H9 (cell line): ENCODE data around the gene MRPL43. TPM values are rescaled to one million over a fixed set of nuclear protein-coding genes. Genes with fewer than 3 reads are reported as not detected.

ENCODE experiments used
- DNase-seq: peaks from one replicate; pipeline ENCODE4 v3.0.0-alpha.2; 2017
- H2AFZ ChIP-seq: one replicate; pipeline ENCODE4 v1.6.1; 2013; ENCODE audit warnings: mild to moderate bottlenecking, low read length, control low read depth, moderate library complexity
- H2AK5ac ChIP-seq: 2 replicates; pipeline ENCODE4 v1.6.1; 2013; ENCODE audit warnings: low read length, control low read depth, mixed read lengths; ENCODE audit not compliant: insufficient read length
- H2BK120ac ChIP-seq: one replicate; pipeline ENCODE4 v1.6.1; 2013; ENCODE audit warnings: low read depth, mild to moderate bottlenecking, low read length, control low read depth, inconsistent platforms; ENCODE audit not compliant: poor library complexity, severe bottlenecking
- H2BK12ac ChIP-seq: 2 replicates; pipeline ENCODE4 v1.6.1; 2013; ENCODE audit warnings: low read length, control low read depth, mixed read lengths, low read depth; ENCODE audit not compliant: insufficient read length
- H2BK15ac ChIP-seq: 2 replicates; pipeline ENCODE4 v1.6.1; 2013; ENCODE audit warnings: low read depth, low read length, control low read depth
- H2BK20ac ChIP-seq: one replicate; pipeline ENCODE4 v1.6.1; 2013; ENCODE audit warnings: low read depth, mild to moderate bottlenecking, low read length, control low read depth, inconsistent platforms; ENCODE audit not compliant: poor library complexity, severe bottlenecking
- H2BK5ac ChIP-seq: 2 replicates; pipeline ENCODE4 v1.6.1; 2013; ENCODE audit warnings: low read length, control low read depth, mixed read lengths; ENCODE audit not compliant: insufficient read length
- H3K14ac ChIP-seq: 2 replicates; pipeline ENCODE4 v1.6.1; 2013; ENCODE audit warnings: low read length, control low read depth; ENCODE audit not compliant: insufficient read depth
- H3K18ac ChIP-seq: 2 replicates; pipeline ENCODE4 v1.6.1; 2013; ENCODE audit warnings: low read depth, mild to moderate bottlenecking, mixed read lengths, low read length, control low read depth; ENCODE audit not compliant: insufficient read length
- H3K23ac ChIP-seq: 2 replicates; pipeline ENCODE4 v1.6.1; 2013; ENCODE audit warnings: low read length, control low read depth, mixed read lengths, low read depth; ENCODE audit not compliant: insufficient read length
- H3K23me2 ChIP-seq: 2 replicates; pipeline ENCODE4 v1.6.1; 2013; ENCODE audit warnings: low read depth, mild to moderate bottlenecking, mixed read lengths, low read length, control low read depth; ENCODE audit not compliant: insufficient read length, poor library complexity, severe bottlenecking
- H3K27ac ChIP-seq: 2 replicates; pipeline ENCODE4 v1.5.1; 2013; ENCODE audit warnings: low read length, control low read depth, mixed read lengths, low read depth; ENCODE audit not compliant: insufficient read length
- H3K27me3 ChIP-seq: 2 replicates; pipeline ENCODE4 v1.6.1; 2013; ENCODE audit warnings: low read length, control low read depth, inconsistent platforms; ENCODE audit not compliant: insufficient read depth
- H3K4ac ChIP-seq: 2 replicates; pipeline ENCODE4 v1.6.1; 2013; ENCODE audit warnings: low read depth, mild to moderate bottlenecking, control low read depth, inconsistent platforms, low read length, moderate library complexity
- H3K4me1 ChIP-seq: 2 replicates; pipeline ENCODE4 v1.6.1; 2013; ENCODE audit warnings: low read length, control low read depth, inconsistent platforms; ENCODE audit not compliant: insufficient read depth
- H3K4me2 ChIP-seq: 2 replicates; pipeline ENCODE4 v1.6.1; 2013; ENCODE audit warnings: low read length, control low read depth, mixed read lengths; ENCODE audit not compliant: insufficient read length, insufficient read depth
- H3K56ac ChIP-seq: 2 replicates; pipeline ENCODE4 v1.6.1; 2013; ENCODE audit warnings: low read depth, mild to moderate bottlenecking, mixed read lengths, low read length, control low read depth; ENCODE audit not compliant: insufficient read length
- H3K79me1 ChIP-seq: 2 replicates; pipeline ENCODE4 v1.6.1; 2013; ENCODE audit warnings: low read depth, mild to moderate bottlenecking, moderate library complexity, low read length, control low read depth, inconsistent platforms; ENCODE audit not compliant: insufficient read depth, poor library complexity, severe bottlenecking
- H3K79me2 ChIP-seq: 2 replicates; pipeline ENCODE4 v1.6.1; 2013; ENCODE audit warnings: low read length, control low read depth, inconsistent platforms; ENCODE audit not compliant: insufficient read depth
- H3K9ac ChIP-seq: 2 replicates; pipeline ENCODE4 v1.6.1; 2013; ENCODE audit warnings: low read length, control low read depth, mixed read lengths; ENCODE audit not compliant: insufficient read length; ENCODE audit errors: extremely low read depth
- H3K9me3 ChIP-seq: one replicate; pipeline ENCODE4 v1.6.1; 2013; ENCODE audit warnings: low read depth, low read length, inconsistent platforms; ENCODE audit not compliant: control insufficient read depth
- H3T11ph ChIP-seq: one replicate; pipeline ENCODE4 v1.6.1; 2013; ENCODE audit warnings: mild to moderate bottlenecking, low read length, control low read depth, inconsistent platforms
- H4K20me1 ChIP-seq: one replicate; pipeline ENCODE4 v1.6.1; 2013; ENCODE audit not compliant: control insufficient read depth, insufficient read length, insufficient read depth
- H4K5ac ChIP-seq: 2 replicates; pipeline ENCODE4 v1.6.1; 2013; ENCODE audit warnings: low read depth, mild to moderate bottlenecking, mixed read lengths, low read length, control low read depth; ENCODE audit not compliant: insufficient read length
- H4K8ac ChIP-seq: replicated peaks from 2 replicates; pipeline ENCODE4 v1.6.1; 2013; ENCODE audit warnings: low read length, control low read depth, mixed read lengths, low read depth; ENCODE audit not compliant: insufficient read length
- H4K91ac ChIP-seq: 2 replicates; pipeline ENCODE4 v1.6.1; 2013; ENCODE audit warnings: low read depth, mild to moderate bottlenecking, moderate library complexity, mixed read lengths, low read length, control low read depth; ENCODE audit not compliant: insufficient read length
- H3K27ac Mint-ChIP-seq, 3 experiments: 2 replicates in 2 of 3; 3 replicates in 1 of 3; pipeline ENCODE4 v1.8.0; 2020 to 2021; ENCODE audit warnings: mixed read lengths in 3 of 3, mild to moderate bottlenecking in 1 of 3, moderate library complexity in 1 of 3
- H3K27me3 Mint-ChIP-seq: 2 replicates; pipeline ENCODE4 v1.8.0; 2021; ENCODE audit warnings: low read depth, mild to moderate bottlenecking, moderate library complexity, mixed read lengths
- H3K36me3 Mint-ChIP-seq, 3 experiments: 2 replicates in 2 of 3; 3 replicates in 1 of 3; pipeline ENCODE4 v1.8.0; 2020 to 2021; ENCODE audit warnings: low read depth in 3 of 3, mixed read lengths in 3 of 3; ENCODE audit not compliant: insufficient read depth in 1 of 3
- H3K4me1 Mint-ChIP-seq, 2 experiments: 2 replicates each; pipeline ENCODE4 v1.8.0; 2020; ENCODE audit warnings: mixed read lengths in 2 of 2
- H3K4me3 Mint-ChIP-seq, 2 experiments: 2 replicates in 1 of 2; 3 replicates in 1 of 2; pipeline ENCODE4 v1.8.0; 2020 to 2021; ENCODE audit warnings: mild to moderate bottlenecking in 2 of 2, mixed read lengths in 2 of 2, moderate library complexity in 1 of 2
- H3K9me3 Mint-ChIP-seq, 2 experiments: 2 replicates in 1 of 2; 3 replicates in 1 of 2; pipeline ENCODE4 v1.8.0; 2020; ENCODE audit warnings: mild to moderate bottlenecking in 2 of 2, mixed read lengths in 2 of 2, moderate library complexity in 1 of 2
- CTCF ChIP-seq: fragments of 200-600 bp; sonication (generic); conservative IDR thresholded peaks from 3 replicates; pipeline ENCODE4 v1.8.0; 2021; ENCODE audit warnings: antibody characterized with exemption, mild to moderate bottlenecking
- WGBS: extraction: QIAGEN DNeasy Blood & Tissue Kit; methylation state at CpG from one replicate; pipeline ENCODE4 v1.1.7; 2013; ENCODE audit warnings: missing lambda C conversion rate, low lambda C conversion rate, mixed read lengths; ENCODE audit not compliant: insufficient read length; ENCODE audit errors: extremely low coverage; 5-methylcytosine and 5-hydroxymethylcytosine counted together
- total RNA-seq: library from RNA; stranded (reverse); gene quantifications from 2 replicates; pipeline ENCODE4 v1.2.1, GENCODE V29; 2021

Gene MRPL43
- total RNA-seq, 1 experiment from 2014 or later, result 70.3 TPM

DNA sequence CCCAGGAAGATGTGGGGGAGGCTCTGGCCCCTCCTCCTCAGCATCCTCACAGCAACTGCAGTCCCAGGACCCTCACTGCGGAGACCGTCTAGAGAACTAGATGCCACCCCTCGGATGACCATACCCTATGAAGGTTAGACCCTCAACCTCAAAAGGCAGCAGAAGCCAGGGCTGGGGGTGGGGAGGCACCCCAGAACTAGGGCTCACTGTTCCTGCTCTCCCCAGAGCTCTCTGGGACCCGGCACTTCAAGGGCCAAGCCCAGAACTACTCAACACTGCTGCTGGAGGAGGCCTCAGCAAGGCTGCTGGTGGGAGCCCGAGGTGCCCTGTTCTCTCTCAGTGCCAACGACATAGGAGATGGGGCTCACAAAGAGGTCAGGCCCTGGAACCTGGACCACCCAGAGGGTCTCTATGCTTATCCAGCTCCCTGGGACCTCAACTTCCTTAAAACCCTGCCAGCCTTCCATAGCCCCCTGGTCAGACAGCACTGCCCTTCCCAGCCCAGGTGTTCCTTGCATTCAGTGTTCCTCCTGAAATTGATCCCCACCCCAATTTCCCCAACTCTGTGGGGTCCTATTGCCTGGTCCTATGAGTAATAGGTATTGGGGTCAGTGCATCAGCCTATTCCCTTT, 14.3 kb downstream of the MRPL43 start:
- no CpG with 5 or more reads among the region's 6 CpGs for WGBS
- DNase-seq, result no peak

More for the DNA sequence above, 14.3 kb downstream of the MRPL43 start:
- Histone ChIP-seq H3K9ac (no peak overlapping the region), H2AFZ (no peak overlapping the region), H4K5ac (no peak overlapping the region), H3K79me1 (no peaks in the 10 kb centered on the region), H3K18ac (no peak overlapping the region), H4K91ac (no peak overlapping the region), H3K79me2 (no peaks in the 10 kb centered on the region), H2BK5ac (no peak overlapping the region), H3K4me1 (no peaks in the 10 kb centered on the region), H4K8ac (no peak overlapping the region), H3K27me3 (no peaks in the 10 kb centered on the region), H3K14ac (no peak overlapping the region), H4K20me1 (no peaks in the 10 kb centered on the region), H2BK20ac (no peak overlapping the region), H3K56ac (no peak overlapping the region), H3K23ac (no peak overlapping the region), H2AK5ac (no peak overlapping the region), H3K4me2 (no peak overlapping the region), H3K23me2 (peaks cover 12% of the 10 kb centered on the region), H3K4ac (no peak overlapping the region), H2BK12ac (no peak overlapping the region), H2BK120ac (no peak overlapping the region), H3K9me3 (no peaks in the 10 kb centered on the region), H3T11ph (no peak overlapping the region), H3K27ac (no peak overlapping the region), H2BK15ac (no peak overlapping the region)
- Mint-ChIP-seq H3K36me3 (peaks cover 0 to 2% (median 0%) of the 10 kb centered on the region in 3 experiments; a peak in 3 of 7 replicates), H3K4me3 (no peak overlapping the region), H3K27ac (no peak overlapping the region; a peak in 2 of 7 replicates), H3K27me3 (peaks cover 7% of the 10 kb centered on the region), H3K4me1 (peaks cover 32 to 34% of the 10 kb centered on the region in 2 experiments), H3K9me3 (no peaks in the 10 kb centered on the region; a peak in 2 of 5 replicates)
- no peak for TF ChIP-seq CTCF
